Upper lobe of left lung (tissue), 6 donors: ENCODE results near the gene MAP3K9. TPM values are rescaled to one million over a fixed set of nuclear protein-coding genes. Genes with fewer than 3 reads are reported as not detected.

Experiments
- ATAC-seq, 2 donors: fragments of 200-7000 bp; cut with Tn5 transposase; one replicate each; pipeline ENCODE4 v1.9.1; 2022; ENCODE audit warnings: mild to moderate bottlenecking in 2 of 2, moderate library complexity in 2 of 2; ENCODE audit not compliant: low FRiP score in 2 of 2
- DNase-seq, 2 donors: peaks; one replicate each; pipeline ENCODE4 v3.0.0-alpha.2; 2019 to 2020
- H3K27ac ChIP-seq, 4 donors: fragments of 200-600 bp; sonication (generic); one replicate each; pipeline ENCODE4 v1.5.1; 2016 to 2019
- H3K27me3 ChIP-seq, 4 donors: fragments of 200-600 bp; sonication (generic); one replicate each; pipeline ENCODE4 v1.5.1; 2017 to 2019
- H3K36me3 ChIP-seq, 4 donors: fragments of 200-600 bp; sonication (generic); one replicate each; pipeline ENCODE4 v1.5.1; 2016 to 2019
- H3K4me1 ChIP-seq, 4 donors: fragments of 200-600 bp; sonication (generic); one replicate each; pipeline ENCODE4 v1.5.1; 2018 to 2019
- H3K4me3 ChIP-seq, 4 donors: fragments of 200-600 bp; sonication (generic); one replicate each; pipeline ENCODE4 v1.5.1; 2017 to 2019; ENCODE audit warnings: mild to moderate bottlenecking in 2 of 4, moderate library complexity in 1 of 4
- H3K9me3 ChIP-seq, 4 donors: fragments of 200-600 bp; sonication (generic); one replicate each; pipeline ENCODE4 v1.5.1; 2018 to 2019
- EP300 ChIP-seq, 4 donors: sonication (generic); formaldehyde crosslinking; IDR thresholded peaks; one replicate each; pipeline ENCODE4 v1.5.1; 2017; ENCODE audit warnings: antibody characterized with exemption in 4 of 4, control low read depth in 2 of 4
- POLR2A ChIP-seq, 4 donors: fragments of 450-650 bp; IDR thresholded peaks; one replicate each; pipeline ENCODE4 v1.5.1; 2016 to 2017; ENCODE audit warnings: antibody characterized with exemption in 4 of 4, mild to moderate bottlenecking in 2 of 4
- POLR2AphosphoS5 ChIP-seq, 2 donors: sonication (generic); formaldehyde crosslinking; IDR thresholded peaks; one replicate each; pipeline ENCODE4 v1.5.1; 2017; ENCODE audit warnings: antibody characterized with exemption in 2 of 2
- WGBS, 2 donors: methylation state at CpG; one replicate each; pipeline ENCODE4 v1.1.5; 2017 to 2018; 5-methylcytosine and 5-hydroxymethylcytosine counted together
- total RNA-seq, 6 donors: library from RNA; depleted of rRNA in 4 of 6; stranded (reverse); fragments of >200 nt in 4 of 6; gene quantifications; one replicate each; pipeline versions ENCODE4 v1.1.0 to v1.2.1, GENCODE V29; 2016 to 2021
- TF ChIP-seq, protein P1 (sequence below), 6 experiments: fragments of 450-650 bp in 4 of 6; fragments of 200-600 bp in 2 of 6; sonication (generic) in 2 of 6; IDR thresholded peaks; one replicate each; pipeline ENCODE4 v1.5.1; 2016 to 2019; ENCODE audit warnings: antibody characterized with exemption in 6 of 6
- donor health status: DM: no; HTN: no; CAD: no; lungs with moderate emphysema.
- donor health status: DM: no; HTN: yes; CAD: no; lungs with severe emphysema.

MAP3K9 gene
- total RNA-seq, 6 donors from 2014 or later: 7.6 to 14.5 (median 11.2) TPM

DNA sequence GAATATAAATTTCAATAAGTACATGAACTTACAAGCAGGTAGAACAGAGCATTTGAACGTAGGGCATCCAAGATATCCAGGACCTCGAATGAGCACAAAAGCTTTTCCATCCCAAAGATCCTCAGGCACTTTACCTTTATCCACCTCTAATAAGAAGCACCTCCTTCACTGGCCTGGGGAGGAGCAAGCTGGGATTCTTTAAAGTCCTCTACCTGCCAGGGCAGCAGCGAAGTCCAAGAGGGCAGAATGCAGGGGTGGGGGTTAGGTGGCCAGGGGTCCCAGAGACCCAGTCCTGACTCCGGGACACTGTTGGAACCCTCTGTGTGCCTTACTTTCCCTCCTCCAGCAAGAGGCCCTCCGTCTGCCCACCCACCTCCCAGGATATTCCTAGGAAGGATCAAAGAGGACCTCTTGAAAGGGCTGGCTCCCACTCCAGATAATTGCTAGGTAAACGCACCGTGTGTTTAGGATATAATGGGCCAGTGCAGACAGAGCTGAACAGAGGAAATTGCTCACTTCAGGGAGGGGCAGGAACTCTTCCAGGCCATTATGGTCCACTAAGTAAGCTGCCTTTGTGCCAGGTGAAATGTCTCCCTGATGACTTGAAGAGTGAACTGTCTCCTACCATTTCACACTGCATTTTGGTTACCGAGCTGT lies 99.5 kb downstream of the MAP3K9 start:
- ATAC-seq (peak; percentile 32 to 54), DNase-seq (peak in 1 of 2 donors; percentile 54)
- Histone ChIP-seq H3K27ac (no peak overlapping the region), H3K4me1 (peaks cover 0 to 8% (median 2%) of the 10 kb centered on the region in 4 donors), H3K4me3 (no peak overlapping the region), H3K9me3 (no peaks in the 10 kb centered on the region), H3K27me3 (no peaks in the 10 kb centered on the region), H3K36me3 (no peaks in the 10 kb centered on the region)
- 51 to 55% methylated on average over 6 to 8 of the region's 8 CpGs for WGBS, 2 donors
- TF ChIP-seq POLR2AphosphoS5 (IDR thresholded peaks at IDR 0.05) (no peak), EP300 (IDR thresholded peaks at IDR 0.05) (no peak), POLR2A (IDR thresholded peaks at IDR 0.05) (no peak)
- TF ChIP-seq, protein P1, sequence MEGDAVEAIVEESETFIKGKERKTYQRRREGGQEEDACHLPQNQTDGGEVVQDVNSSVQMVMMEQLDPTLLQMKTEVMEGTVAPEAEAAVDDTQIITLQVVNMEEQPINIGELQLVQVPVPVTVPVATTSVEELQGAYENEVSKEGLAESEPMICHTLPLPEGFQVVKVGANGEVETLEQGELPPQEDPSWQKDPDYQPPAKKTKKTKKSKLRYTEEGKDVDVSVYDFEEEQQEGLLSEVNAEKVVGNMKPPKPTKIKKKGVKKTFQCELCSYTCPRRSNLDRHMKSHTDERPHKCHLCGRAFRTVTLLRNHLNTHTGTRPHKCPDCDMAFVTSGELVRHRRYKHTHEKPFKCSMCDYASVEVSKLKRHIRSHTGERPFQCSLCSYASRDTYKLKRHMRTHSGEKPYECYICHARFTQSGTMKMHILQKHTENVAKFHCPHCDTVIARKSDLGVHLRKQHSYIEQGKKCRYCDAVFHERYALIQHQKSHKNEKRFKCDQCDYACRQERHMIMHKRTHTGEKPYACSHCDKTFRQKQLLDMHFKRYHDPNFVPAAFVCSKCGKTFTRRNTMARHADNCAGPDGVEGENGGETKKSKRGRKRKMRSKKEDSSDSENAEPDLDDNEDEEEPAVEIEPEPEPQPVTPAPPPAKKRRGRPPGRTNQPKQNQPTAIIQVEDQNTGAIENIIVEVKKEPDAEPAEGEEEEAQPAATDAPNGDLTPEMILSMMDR (IDR thresholded peaks at IDR 0.05): no peak

DNA sequence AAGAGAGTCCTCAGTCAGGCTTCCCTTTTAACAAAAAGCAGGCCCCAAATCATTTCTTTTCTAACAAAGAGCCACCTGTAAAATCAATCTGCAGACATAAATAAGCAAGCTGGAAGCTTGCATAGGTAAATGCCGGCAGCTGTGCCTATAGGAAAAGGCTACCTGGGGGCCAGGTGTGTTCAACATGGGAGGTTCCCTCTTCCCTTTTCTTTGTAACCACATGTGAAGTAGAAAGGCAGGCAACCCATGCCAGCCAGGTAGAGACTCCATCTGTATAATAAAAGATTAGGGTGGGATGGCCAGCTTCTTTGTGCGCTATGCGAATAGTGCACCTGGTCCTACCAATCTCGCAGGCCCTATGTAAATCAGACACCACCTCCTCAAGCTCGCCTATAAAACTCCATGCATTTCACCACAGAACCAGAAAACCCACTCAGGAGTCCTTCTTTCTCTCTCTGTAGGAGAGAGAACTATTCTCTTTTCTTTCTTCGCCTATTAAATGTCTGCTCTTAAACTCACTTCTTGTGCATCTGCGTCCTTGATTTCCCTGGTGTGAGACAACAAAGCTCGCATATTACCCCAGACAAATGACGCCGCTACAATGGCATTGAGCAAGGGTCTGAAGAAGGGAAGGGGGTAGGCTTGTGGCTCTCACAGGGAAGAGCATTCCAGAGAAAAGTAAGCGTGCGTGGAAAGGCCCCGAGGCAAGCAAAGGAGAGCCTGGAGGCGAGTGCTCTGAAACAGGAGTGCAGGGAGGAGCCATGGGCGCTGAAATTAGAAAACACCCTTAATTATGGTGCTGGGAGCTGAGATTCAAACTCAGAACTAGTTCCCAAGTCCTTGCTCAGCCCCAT lies 100.4 kb downstream of the MAP3K9 start:
- ATAC-seq: no peak
- no peaks in the 10 kb centered on the region for H3K9me3 ChIP-seq
- H3K27ac ChIP-seq: no peak overlapping the region
- TF ChIP-seq POLR2AphosphoS5 (IDR thresholded peaks at IDR 0.05) (no peak), POLR2A (IDR thresholded peaks at IDR 0.05) (no peak), EP300 (IDR thresholded peaks at IDR 0.05) (no peak)
- TF ChIP-seq, protein P1 (IDR thresholded peaks at IDR 0.05): no peak
- DNase-seq: no peak
- 80 to 82% methylated on average over 15 of the region's 15 CpGs for whole genome bisulfite sequencing, 2 donors
- no peaks in the 10 kb centered on the region for H3K36me3 ChIP-seq
- no peak overlapping the region for H3K4me3 ChIP-seq
- no peaks in the 10 kb centered on the region for H3K27me3 ChIP-seq
- peaks cover 0 to 7% (median 2%) of the 10 kb centered on the region in 4 donors for H3K4me1 ChIP-seq

DNA sequence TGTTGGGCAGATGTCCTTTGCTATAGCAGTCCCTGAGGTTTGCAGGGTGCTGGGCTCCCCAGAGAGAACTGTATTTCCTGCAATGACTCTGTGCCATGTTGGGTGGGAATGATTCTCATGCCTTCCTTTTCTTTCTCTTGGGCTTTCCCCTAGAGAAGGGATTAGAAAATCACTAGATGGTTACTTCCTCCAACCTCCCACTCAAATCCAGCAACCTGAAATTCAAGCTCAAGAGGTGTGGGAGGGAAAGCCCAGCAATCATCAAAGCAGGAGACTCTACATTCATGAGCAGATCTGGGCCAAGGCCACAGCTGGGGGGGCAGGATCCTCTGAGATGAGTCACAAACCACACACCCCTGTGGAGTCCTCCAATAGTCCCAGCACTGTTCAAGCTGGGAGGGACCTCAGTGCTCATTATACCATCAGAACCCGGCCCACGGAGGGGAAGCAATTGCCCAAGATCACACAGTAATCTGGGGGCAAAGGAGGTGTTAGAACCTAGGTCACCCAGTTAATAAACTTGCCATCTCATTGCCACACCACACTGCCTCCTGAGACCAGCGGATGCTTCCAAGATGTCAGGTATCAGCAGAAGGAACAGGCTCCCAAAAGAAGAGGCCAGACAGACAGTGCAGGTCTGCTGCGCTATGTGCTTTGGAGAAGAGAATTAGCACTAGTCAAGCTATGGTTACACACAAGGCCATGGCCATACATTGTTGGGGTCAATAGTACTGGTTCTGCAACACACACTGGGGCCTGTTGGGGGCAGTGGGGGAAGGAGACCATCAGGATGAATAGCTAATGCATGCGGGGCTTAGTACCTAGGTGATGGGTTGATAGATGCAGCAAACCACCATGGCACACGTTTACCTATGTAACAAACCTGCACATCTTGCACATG lies 101.9 kb downstream of the MAP3K9 start:
- no peaks in the 10 kb centered on the region for H3K36me3 ChIP-seq
- ATAC-seq: peak; percentile 53 to 58
- WGBS, 2 donors: 72 to 84% methylated on average over 6 of the region's 6 CpGs
- no peak for TF ChIP-seq EP300 (IDR thresholded peaks at IDR 0.05)
- TF ChIP-seq POLR2A (IDR thresholded peaks at IDR 0.05): no peak
- TF ChIP-seq, protein P1 (IDR thresholded peaks at IDR 0.05): no peak
- TF ChIP-seq POLR2AphosphoS5 (IDR thresholded peaks at IDR 0.05): no peak
- H3K27me3 ChIP-seq: no peaks in the 10 kb centered on the region
- H3K4me1 ChIP-seq: peaks cover 0 to 4% (median 0%) of the 10 kb centered on the region in 4 donors
- no peak overlapping the region for H3K4me3 ChIP-seq
- H3K27ac ChIP-seq: no peak overlapping the region
- DNase-seq: peak in 1 of 2 donors; percentile 59
- H3K9me3 ChIP-seq: no peaks in the 10 kb centered on the region

DNA sequence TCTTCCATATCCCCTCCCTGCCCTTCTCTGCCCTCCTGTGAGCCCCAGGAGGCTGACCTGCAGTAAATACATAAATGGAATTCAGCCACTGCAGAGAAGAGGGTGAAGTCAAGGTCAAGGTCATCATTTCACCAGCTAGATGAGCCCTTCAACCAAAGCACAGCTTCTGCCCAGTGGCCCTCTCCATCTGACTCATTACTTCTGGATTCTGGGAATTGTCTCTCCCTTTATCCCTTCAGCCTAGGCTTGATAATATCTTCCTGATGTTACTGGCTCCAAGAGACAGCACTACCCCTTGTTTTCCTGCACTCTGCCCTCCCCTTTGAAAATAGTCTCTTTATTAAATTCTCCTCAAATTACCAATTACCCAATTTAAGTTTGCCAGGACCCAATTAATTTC lies 103.1 kb downstream of the MAP3K9 start:
- H3K27me3 ChIP-seq: no peaks in the 10 kb centered on the region
- no peak overlapping the region for H3K4me3 ChIP-seq
- no peak for ATAC-seq
- peaks cover 0 to 4% (median 0%) of the 10 kb centered on the region in 4 donors for H3K4me1 ChIP-seq
- no peak overlapping the region for H3K27ac ChIP-seq
- no peaks in the 10 kb centered on the region for H3K36me3 ChIP-seq
- H3K9me3 ChIP-seq: no peaks in the 10 kb centered on the region
- TF ChIP-seq, protein P1 (IDR thresholded peaks at IDR 0.05): no peak
- TF ChIP-seq POLR2A (IDR thresholded peaks at IDR 0.05): no peak
- no peak for TF ChIP-seq EP300 (IDR thresholded peaks at IDR 0.05)
- TF ChIP-seq POLR2AphosphoS5 (IDR thresholded peaks at IDR 0.05): no peak
- DNase-seq: no peak
